HepG2 (cell line): ENCODE results near the gene OR9A2. TPM values are rescaled to one million over a fixed set of nuclear protein-coding genes. Genes with fewer than 3 reads are reported as not detected.

ENCODE experiments used
- ATAC-seq: fragments of 200-7000 bp; cut with Tn5 transposase; 3 replicates; pipeline ENCODE4 v1.9.1; 2020; ENCODE audit warnings: mild to moderate bottlenecking, moderate library complexity
- BruUV-seq: library from RNA; stranded (reverse); fragments of 400-500 nt; replicated peaks from 2 replicates; lab custom pipeline; 2021; lab: Mats Ljungman, UMichigan
- CTCF ChIA-PET: fragments of 300-600 bp; formaldehyde crosslinking; extraction: SDS; loops from one replicate; lab custom pipeline; 2021; ENCODE audit warnings: low total read pairs, inconsistent platforms, low intra/inter-chr PET ratio; lab: Yijun Ruan, JAX
- POLR2A ChIA-PET: fragments of 350-600 bp; sonication (Branson Sonifier 250); formaldehyde crosslinking; loops from one replicate; lab custom pipeline; 2020; ENCODE audit warnings: antibody characterized with exemption, inconsistent platforms; lab: Yijun Ruan, JAX
- DNase-seq: peaks from one replicate; pipeline ENCODE4 v3.0.0-alpha.2; 2015; ENCODE audit warnings: low spot score
- FAIRE-seq: peaks from 3 replicates; lab custom pipeline; 2011; peaks lifted over from hg19 to GRCh38; lab: Jason Lieb, UNC
- H2AFZ ChIP-seq: one replicate; pipeline ENCODE4 v1.6.1; 2011; ENCODE audit warnings: low read length, inconsistent platforms
- H3K27ac ChIP-seq: fragments of 300-600 bp; 3 replicates; pipeline ENCODE4 v1.8.0; 2011; ENCODE audit warnings: mixed run types, mild to moderate bottlenecking, mixed read lengths, low read length, inconsistent platforms; ENCODE audit not compliant: insufficient read depth; ENCODE audit errors: extremely low read length
- H3K27me3 ChIP-seq, 2 experiments: fragments of 200-600 bp in 1 of 2; 2 replicates in 1 of 2; 3 replicates in 1 of 2; pipeline versions ENCODE4 v1.6.0 to v1.8.0; 2011; ENCODE audit warnings: low read length in 2 of 2, mild to moderate bottlenecking in 2 of 2, moderate library complexity in 2 of 2, inconsistent platforms in 1 of 2; ENCODE audit not compliant: insufficient read depth in 2 of 2, control insufficient read depth in 1 of 2
- H3K36me3 ChIP-seq, 2 experiments: fragments of 200-600 bp in 1 of 2; replicated peaks in 1 of 2; 2 replicates in 1 of 2; 3 replicates in 1 of 2; pipeline versions ENCODE4 v1.5.1 to v1.8.0; 2011; ENCODE audit warnings: low read length in 2 of 2, inconsistent platforms in 1 of 2; ENCODE audit not compliant: insufficient read depth in 2 of 2, control insufficient read depth in 1 of 2
- H3K4me1 ChIP-seq: 2 replicates; pipeline ENCODE4 v1.5.1; 2012; ENCODE audit warnings: low read length, inconsistent platforms; ENCODE audit not compliant: insufficient read depth
- H3K4me2 ChIP-seq: 2 replicates; pipeline ENCODE4 v1.6.0; 2011; ENCODE audit warnings: low read depth, low read length, inconsistent platforms
- H3K4me3 ChIP-seq, 3 experiments: fragments of 200-600 bp in 1 of 3; sonication (generic), shearing (Covaris generic) in 1 of 3; replicated peaks in 1 of 3; 2 replicates each; pipeline ENCODE4 v1.5.1; 2011 to 2016; ENCODE audit warnings: low read length in 3 of 3, inconsistent platforms in 2 of 3, low read depth in 2 of 3, mild to moderate bottlenecking in 2 of 3, control low read depth in 1 of 3, mixed read lengths in 1 of 3; ENCODE audit not compliant: insufficient read depth in 1 of 3
- H3K79me2 ChIP-seq: one replicate; pipeline ENCODE4 v1.6.1; 2011; ENCODE audit warnings: low read length, inconsistent platforms; ENCODE audit not compliant: insufficient read depth
- H3K9ac ChIP-seq: 2 replicates; pipeline ENCODE4 v1.6.0; 2011; ENCODE audit warnings: mild to moderate bottlenecking, low read depth, low read length, inconsistent platforms; ENCODE audit not compliant: insufficient read depth
- H3K9me3 ChIP-seq: 2 replicates; pipeline ENCODE4 v1.5.1; 2012; ENCODE audit warnings: mild to moderate bottlenecking, low read length
- H4K20me1 ChIP-seq: 2 replicates; pipeline ENCODE4 v1.6.0; 2011; ENCODE audit warnings: inconsistent platforms, mild to moderate bottlenecking, low read length, moderate library complexity; ENCODE audit not compliant: insufficient read depth
- PPARG ChIP-seq: conservative IDR thresholded peaks from 2 replicates; pipeline ENCODE4 v1.6.1; 2016; ENCODE audit warnings: missing biosample characterization, missing genetic modification reagents
- RFXANK ChIP-seq: IDR thresholded peaks from 2 replicates; pipeline ENCODE4 v1.6.1; 2016
- ZBTB14 ChIP-seq: sonication (generic); formaldehyde crosslinking; IDR thresholded peaks from 2 replicates; pipeline ENCODE4 v1.4.0; 2020; ENCODE audit warnings: missing genetic modification reagents
- ZSCAN22 ChIP-seq: sonication (generic); formaldehyde crosslinking; IDR thresholded peaks from 2 replicates; pipeline ENCODE4 v1.4.0; 2020; ENCODE audit warnings: mild to moderate bottlenecking, missing genetic modification reagents
- WGBS: methylation state at CpG from one replicate; pipeline ENCODE4 v1.1.6; 2017; ENCODE audit warnings: low lambda C conversion rate; 5-methylcytosine and 5-hydroxymethylcytosine counted together
- in situ Hi-C: cut with HindIII; loops from 2 replicates; pipeline ENCODE4 v1.10.0; 2017; ENCODE audit warnings: low pct_unique_long_range_greater_than_20kb; ENCODE audit not compliant: extremely low pct_ligation_motif_present
- intact Hi-C: fragments of 100-400 bp; cut with micrococcal nuclease; formaldehyde crosslinking; loops from one replicate; pipeline ENCODE4 v1.10.0; 2022; ENCODE audit not compliant: unreplicated experiment
- polyA plus RNA-seq, 8 experiments: library from polyadenylated mRNA; depleted of rRNA in 3 of 8; stranded (reverse) in 7 of 8; unstranded in 1 of 8; fragments of >200 nt; fragmentation: Illumina TruSeq in 4 of 8; extraction: Trizol in 4 of 8; gene quantifications; 2 replicates each; pipeline versions ENCODE4 v1.2.1 to v1.2.3, GENCODE V29; 2011 to 2016; ENCODE audit warnings: low read depth in 4 of 8, missing spikeins in 1 of 8, mixed read lengths in 1 of 8; ENCODE audit not compliant: insufficient read depth in 1 of 8
- total RNA-seq, 5 experiments: library from RNA; depleted of rRNA; stranded (reverse); fragments of >200 nt; fragmentation: Illumina TruSeq; extraction: Trizol; gene quantifications; 2 replicates each; pipeline ENCODE4 v1.2.3, GENCODE V29; 2016; ENCODE audit warnings: low read depth in 1 of 5
- TF ChIP-seq, protein P1 (sequence below): sonication (generic); formaldehyde crosslinking; IDR thresholded peaks from 2 replicates; pipeline ENCODE4 v1.4.0; 2020; ENCODE audit warnings: missing genetic modification reagents
- TF ChIP-seq, protein P2 (sequence below): fragments of 450-650 bp; IDR thresholded peaks from 2 replicates; pipeline ENCODE4 v1.6.1; 2017; ENCODE audit warnings: mild to moderate bottlenecking

The OR9A2 gene
- total and polyA plus RNA-seq, 2 of the 13 experiments (the other 11 are each of a cell fraction or from before 2014, with no cell fraction given), result not detected

- TF ChIP-seq, protein P1, sequence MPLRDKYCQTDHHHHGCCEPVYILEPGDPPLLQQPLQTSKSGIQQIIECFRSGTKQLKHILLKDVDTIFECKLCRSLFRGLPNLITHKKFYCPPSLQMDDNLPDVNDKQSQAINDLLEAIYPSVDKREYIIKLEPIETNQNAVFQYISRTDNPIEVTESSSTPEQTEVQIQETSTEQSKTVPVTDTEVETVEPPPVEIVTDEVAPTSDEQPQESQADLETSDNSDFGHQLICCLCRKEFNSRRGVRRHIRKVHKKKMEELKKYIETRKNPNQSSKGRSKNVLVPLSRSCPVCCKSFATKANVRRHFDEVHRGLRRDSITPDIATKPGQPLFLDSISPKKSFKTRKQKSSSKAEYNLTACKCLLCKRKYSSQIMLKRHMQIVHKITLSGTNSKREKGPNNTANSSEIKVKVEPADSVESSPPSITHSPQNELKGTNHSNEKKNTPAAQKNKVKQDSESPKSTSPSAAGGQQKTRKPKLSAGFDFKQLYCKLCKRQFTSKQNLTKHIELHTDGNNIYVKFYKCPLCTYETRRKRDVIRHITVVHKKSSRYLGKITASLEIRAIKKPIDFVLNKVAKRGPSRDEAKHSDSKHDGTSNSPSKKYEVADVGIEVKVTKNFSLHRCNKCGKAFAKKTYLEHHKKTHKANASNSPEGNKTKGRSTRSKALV (CRISPR knock-in tag), result no peak
- TF ChIP-seq PPARG, result no peak
- no peak for TF ChIP-seq ZSCAN22
- no peak for TF ChIP-seq RFXANK (CRISPR knock-in tag)
Observed at GRCh38 chr7:143002106-143002505, 24.8 kb downstream of the OR9A2 start (continued).

- no peak for TF ChIP-seq ZBTB14 (CRISPR knock-in tag)
- TF ChIP-seq, protein P2, sequence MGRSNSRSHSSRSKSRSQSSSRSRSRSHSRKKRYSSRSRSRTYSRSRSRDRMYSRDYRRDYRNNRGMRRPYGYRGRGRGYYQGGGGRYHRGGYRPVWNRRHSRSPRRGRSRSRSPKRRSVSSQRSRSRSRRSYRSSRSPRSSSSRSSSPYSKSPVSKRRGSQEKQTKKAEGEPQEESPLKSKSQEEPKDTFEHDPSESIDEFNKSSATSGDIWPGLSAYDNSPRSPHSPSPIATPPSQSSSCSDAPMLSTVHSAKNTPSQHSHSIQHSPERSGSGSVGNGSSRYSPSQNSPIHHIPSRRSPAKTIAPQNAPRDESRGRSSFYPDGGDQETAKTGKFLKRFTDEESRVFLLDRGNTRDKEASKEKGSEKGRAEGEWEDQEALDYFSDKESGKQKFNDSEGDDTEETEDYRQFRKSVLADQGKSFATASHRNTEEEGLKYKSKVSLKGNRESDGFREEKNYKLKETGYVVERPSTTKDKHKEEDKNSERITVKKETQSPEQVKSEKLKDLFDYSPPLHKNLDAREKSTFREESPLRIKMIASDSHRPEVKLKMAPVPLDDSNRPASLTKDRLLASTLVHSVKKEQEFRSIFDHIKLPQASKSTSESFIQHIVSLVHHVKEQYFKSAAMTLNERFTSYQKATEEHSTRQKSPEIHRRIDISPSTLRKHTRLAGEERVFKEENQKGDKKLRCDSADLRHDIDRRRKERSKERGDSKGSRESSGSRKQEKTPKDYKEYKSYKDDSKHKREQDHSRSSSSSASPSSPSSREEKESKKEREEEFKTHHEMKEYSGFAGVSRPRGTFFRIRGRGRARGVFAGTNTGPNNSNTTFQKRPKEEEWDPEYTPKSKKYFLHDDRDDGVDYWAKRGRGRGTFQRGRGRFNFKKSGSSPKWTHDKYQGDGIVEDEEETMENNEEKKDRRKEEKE, result no peak
- in situ Hi-C loops, result no loop called here
- WGBS, result 17% methylated on average over 2 of the region's 2 CpGs
- H3K4me1 ChIP-seq, result no peaks in the 10 kb centered on the region
- ATAC-seq, result no peak
- no TSS peak for BruUV-seq
- no peak for FAIRE-seq
- ChIA-PET CTCF (no interaction called here), POLR2A (no interaction called here)
- H3K27ac ChIP-seq, result no peak overlapping the region
- H4K20me1 ChIP-seq, result no peaks in the 10 kb centered on the region
- no peak for DNase-seq
- H3K9ac ChIP-seq, result no peak overlapping the region
- H3K4me3 ChIP-seq, result no peak overlapping the region
- intact Hi-C loops, result loop anchor here (10.0 kb wide), 2 partner anchors 116 to 304 kb away; partner anchors contain the start of gene TRPV6
- no peak overlapping the region for H2AFZ ChIP-seq
- no peaks in the 10 kb centered on the region for H3K79me2 ChIP-seq
- no peaks in the 10 kb centered on the region for H3K27me3 ChIP-seq
- H3K4me2 ChIP-seq, result no peak overlapping the region
- H3K9me3 ChIP-seq, result 0 out of 2 replicates have a peak, but pooled peaks cover 8% of the 10 kb centered on the region
- H3K36me3 ChIP-seq, result no peaks in the 10 kb centered on the region
Observed at GRCh38 chr7:143000648-143001047, 26.3 kb downstream of the OR9A2 start.
